Colonic mucosa (tissue), 4 donors: Measurements from ENCODE around the gene TTPAL. TPM values are rescaled to one million over a fixed set of nuclear protein-coding genes. Genes with fewer than 3 reads are reported as not detected.
A peak's percentile ranks its signal among the peaks of the same experiment; 100 is the strongest.

Source experiments
- DNase-seq: peaks from one replicate; pipeline ENCODE4 v3.0.0-alpha.2; 2020
- H3K27ac ChIP-seq: fragments of 200-600 bp; one replicate; pipeline ENCODE4 v1.8.0; 2021
- H3K27me3 ChIP-seq: fragments of 200-600 bp; one replicate; pipeline ENCODE4 v1.8.0; 2021
- H3K36me3 ChIP-seq: fragments of 200-600 bp; one replicate; pipeline ENCODE4 v1.8.0; 2021
- H3K4me1 ChIP-seq: fragments of 200-600 bp; one replicate; pipeline ENCODE4 v1.8.0; 2021; ENCODE audit warnings: mild to moderate bottlenecking
- H3K4me3 ChIP-seq: fragments of 200-600 bp; one replicate; pipeline ENCODE4 v1.8.0; 2021
- H3K9ac ChIP-seq, 2 donors: one replicate each; pipeline ENCODE4 v1.7.0; 2013; ENCODE audit warnings: control low read depth in 2 of 2, low read depth in 2 of 2, low read length in 2 of 2
- H3K9me3 ChIP-seq: fragments of 200-600 bp; one replicate; pipeline ENCODE4 v1.8.0; 2021
- intact Hi-C: fragments of 100-400 bp; cut with DNase I; formaldehyde crosslinking; loops from one replicate; pipeline ENCODE4 v1.14.1; 2022
- total RNA-seq, 2 donors: library from RNA; stranded (reverse); fragmentation: NEBNext Ultra II Directional in 1 of 2; extraction: Animal tissue kit (Norgen Biotek cat#: 25700) in 1 of 2; gene quantifications; one replicate each; pipeline ENCODE4 v1.2.1, GENCODE V29; 2021
- TF ChIP-seq, protein P1 (sequence below): fragments of 200-600 bp; IDR thresholded peaks from one replicate; pipeline ENCODE4 v1.8.0; 2022; ENCODE audit warnings: antibody characterized with exemption, mild to moderate bottlenecking
- donor health status: healthy.
- donor health status: DM: no; HTN: no; CAD: no.
- donor health status: DM: no; HTN: no; CAD: no.

Gene TTPAL
- total RNA-seq, 2 donors from 2014 or later, result 8.4 to 11.6 TPM

DNA sequence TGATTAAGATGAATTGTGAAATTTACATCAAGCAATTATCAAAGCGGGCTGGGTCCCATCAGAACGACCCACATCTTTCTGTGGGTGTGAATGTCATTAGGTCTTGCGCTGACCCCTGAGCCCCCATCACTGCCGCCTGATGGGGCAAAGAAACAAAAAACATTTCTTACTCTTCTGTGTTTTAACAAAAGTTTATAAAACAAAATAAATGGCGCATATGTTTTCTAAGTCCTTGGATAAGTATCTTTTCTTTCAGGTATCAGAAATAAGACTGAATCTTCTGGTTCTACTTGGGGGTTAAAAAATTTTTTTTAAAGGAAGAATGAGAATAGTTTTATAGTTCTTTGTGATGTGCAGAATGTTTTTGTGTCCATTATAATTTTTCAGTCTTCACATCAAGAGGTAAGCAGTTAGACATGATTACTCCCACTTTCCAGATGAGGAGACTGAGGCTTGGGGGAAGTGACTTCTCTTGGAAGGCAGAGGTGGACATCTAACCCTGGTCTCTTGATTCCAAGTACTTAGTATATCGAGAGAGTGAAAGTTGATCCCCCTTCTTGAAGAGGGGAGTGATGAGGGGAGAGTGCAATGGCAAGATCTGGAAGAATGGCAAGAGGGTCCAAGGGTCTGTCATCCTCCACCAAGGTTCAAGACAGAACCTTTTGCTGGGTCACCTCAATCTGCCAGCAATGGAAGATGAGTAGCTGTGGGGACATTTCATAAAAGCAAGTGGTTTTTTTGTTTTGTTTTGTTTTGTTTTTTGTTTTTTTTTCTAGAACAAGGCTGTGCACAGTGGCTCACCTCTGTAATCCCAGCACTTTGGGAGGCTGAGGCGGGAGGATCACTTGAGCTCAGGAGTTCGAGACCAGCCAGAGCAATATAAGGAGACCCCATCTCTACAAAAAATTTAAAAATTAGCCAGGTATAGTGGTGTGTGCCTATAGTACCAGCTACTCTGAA, 42.8 kb upstream of the TTPAL start:
- DNase-seq, result no peak
- Histone ChIP-seq H3K9me3 (no peaks in the 10 kb centered on the region), H3K27me3 (no peaks in the 10 kb centered on the region), H3K36me3 (no peaks in the 10 kb centered on the region), H3K9ac (peak overlapping the region in 1 of 2 donors; percentile 73), H3K27ac (peak overlapping the region; percentile 91), H3K4me1 (no peaks in the 10 kb centered on the region), H3K4me3 (no peak overlapping the region)
- intact Hi-C loops, result no loop called here
- TF ChIP-seq, protein P1, sequence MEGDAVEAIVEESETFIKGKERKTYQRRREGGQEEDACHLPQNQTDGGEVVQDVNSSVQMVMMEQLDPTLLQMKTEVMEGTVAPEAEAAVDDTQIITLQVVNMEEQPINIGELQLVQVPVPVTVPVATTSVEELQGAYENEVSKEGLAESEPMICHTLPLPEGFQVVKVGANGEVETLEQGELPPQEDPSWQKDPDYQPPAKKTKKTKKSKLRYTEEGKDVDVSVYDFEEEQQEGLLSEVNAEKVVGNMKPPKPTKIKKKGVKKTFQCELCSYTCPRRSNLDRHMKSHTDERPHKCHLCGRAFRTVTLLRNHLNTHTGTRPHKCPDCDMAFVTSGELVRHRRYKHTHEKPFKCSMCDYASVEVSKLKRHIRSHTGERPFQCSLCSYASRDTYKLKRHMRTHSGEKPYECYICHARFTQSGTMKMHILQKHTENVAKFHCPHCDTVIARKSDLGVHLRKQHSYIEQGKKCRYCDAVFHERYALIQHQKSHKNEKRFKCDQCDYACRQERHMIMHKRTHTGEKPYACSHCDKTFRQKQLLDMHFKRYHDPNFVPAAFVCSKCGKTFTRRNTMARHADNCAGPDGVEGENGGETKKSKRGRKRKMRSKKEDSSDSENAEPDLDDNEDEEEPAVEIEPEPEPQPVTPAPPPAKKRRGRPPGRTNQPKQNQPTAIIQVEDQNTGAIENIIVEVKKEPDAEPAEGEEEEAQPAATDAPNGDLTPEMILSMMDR, result no peak

DNA sequence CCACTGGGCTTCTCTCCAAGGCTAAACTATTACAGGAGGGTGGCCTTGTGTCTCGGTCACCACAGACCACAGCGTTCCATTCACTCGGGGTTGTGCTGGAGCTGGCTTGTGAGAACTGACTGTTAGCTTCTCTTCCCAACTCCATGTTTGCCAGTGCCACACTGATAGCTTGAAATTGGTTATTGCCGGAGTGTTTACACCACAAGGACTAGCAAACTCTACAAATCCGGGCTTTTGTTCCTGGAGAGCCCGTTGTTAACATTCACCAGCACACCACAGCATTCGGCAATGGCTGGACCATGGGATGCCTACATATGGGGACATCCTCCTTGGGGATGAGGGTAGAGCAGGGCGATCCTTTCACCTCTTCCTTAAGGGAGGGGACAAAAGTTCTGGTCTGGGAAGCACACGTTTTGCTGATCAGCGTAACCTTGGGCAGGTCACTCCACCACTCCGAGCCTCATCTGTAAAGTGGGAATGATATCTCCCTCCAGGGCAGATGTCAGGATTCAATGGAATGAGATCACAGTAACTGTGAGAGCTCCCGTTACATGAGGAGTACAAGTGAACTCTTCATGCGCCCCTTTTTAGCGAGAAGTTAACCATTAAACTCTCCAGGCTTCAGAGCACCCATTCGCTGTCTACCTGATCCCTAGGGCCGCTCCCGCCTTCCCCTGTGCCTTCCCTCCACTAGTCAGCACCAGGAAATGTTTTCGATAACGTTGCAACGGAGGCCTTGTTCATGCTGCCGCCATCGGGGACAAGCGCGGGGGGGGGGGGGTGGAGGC, 41.7 kb upstream of the TTPAL start:
- peak; percentile 88 for DNase-seq
- Histone ChIP-seq H3K4me1 (no peaks in the 10 kb centered on the region), H3K36me3 (no peaks in the 10 kb centered on the region), H3K9me3 (no peaks in the 10 kb centered on the region), H3K9ac (peak overlapping the region in 1 of 2 donors; percentile 73), H3K27me3 (no peaks in the 10 kb centered on the region), H3K27ac (peak overlapping the region; percentile 91), H3K4me3 (no peak overlapping the region)
- intact Hi-C loops, result no loop called here
- TF ChIP-seq, protein P1, result no peak

DNA sequence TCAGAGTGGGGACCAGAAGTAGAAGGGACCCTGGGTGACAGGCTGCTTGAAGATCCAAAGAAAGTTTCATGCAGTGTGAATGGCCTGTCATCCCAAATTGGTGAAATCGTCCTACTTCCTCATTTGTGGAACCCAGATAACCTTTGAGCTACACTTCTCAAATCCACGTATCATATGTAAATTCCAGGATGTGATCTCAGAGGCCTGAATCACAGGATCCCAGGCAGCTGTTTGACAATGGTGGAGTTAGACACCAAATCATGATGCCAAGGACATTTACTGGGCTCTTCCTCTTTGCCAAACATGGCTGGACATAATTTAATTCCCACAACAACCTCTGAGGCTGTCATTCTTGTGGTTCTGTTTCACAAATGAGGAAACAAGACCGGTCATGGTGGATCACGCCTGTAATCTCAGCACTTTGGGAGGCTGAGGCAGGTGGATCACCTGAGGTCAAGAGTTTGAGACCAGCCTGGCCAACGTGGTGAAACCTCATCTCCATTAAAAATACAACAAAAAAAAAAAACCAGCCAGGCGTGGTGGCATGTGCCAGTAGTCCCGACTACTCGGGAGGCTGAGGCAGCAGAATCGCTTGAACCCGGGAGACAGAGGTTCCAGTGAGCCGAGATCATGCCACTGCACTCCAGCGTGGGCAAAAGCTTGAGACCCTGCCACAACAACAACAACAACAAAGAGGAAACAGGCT, 39.9 kb upstream of the TTPAL start:
- DNase-seq, result peak; percentile 67
- Histone ChIP-seq H3K27me3 (no peaks in the 10 kb centered on the region), H3K9me3 (no peaks in the 10 kb centered on the region), H3K27ac (peak overlapping the region; percentile 91), H3K36me3 (no peaks in the 10 kb centered on the region), H3K4me1 (no peaks in the 10 kb centered on the region), H3K9ac (peak overlapping the region in 1 of 2 donors; percentile 77), H3K4me3 (no peak overlapping the region)
- intact Hi-C loops, result no loop called here
- TF ChIP-seq, protein P1, result no peak

DNA sequence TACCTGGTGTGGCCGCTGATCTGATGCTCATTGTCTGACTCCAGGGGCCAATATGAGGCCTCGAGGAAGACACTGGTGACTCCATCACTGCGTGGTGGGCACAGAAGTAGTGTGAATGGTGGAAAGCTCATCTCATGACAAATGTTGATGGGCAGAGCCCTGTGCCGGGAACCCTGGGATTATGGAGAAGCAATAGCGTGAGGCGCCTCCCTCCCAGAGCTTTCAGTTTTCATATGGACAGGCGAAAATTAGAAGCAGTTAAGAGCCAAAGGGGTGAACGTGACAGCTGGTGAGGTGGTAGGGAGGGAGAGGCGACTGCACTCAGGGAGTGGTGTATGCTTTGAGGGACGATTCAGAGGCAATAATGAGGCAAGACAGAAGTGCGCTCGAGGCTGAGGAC, 39.3 kb upstream of the TTPAL start:
- TF ChIP-seq, protein P1, result no peak
- intact Hi-C loops, result no loop called here
- Histone ChIP-seq H3K27me3 (no peaks in the 10 kb centered on the region), H3K9me3 (no peaks in the 10 kb centered on the region), H3K27ac (peak overlapping the region; percentile 91), H3K9ac (peak overlapping the region in 1 of 2 donors; percentile 77), H3K36me3 (no peaks in the 10 kb centered on the region), H3K4me3 (no peak overlapping the region), H3K4me1 (no peaks in the 10 kb centered on the region)
- DNase-seq, result no peak

DNA sequence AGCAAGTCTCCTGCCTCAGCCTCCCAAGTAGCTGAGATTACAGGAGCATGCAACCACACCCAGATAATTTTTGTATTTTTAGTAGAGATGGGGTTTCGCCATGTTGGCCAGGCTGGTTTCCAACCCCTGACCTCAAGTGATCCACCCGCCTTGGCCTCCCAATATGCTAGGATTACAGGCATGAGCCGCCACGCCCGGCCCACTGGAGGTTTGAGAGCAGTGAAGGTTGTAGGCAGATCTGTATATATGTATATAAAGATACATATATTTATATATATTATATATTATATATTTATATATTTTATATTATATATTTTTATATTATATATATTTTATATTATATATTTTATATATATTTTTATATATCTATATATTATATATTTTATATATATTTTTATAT, 38.2 kb upstream of the TTPAL start:
- TF ChIP-seq, protein P1, result no peak
- Histone ChIP-seq H3K4me1 (peaks cover 7% of the 10 kb centered on the region), H3K36me3 (no peaks in the 10 kb centered on the region), H3K4me3 (no peak overlapping the region), H3K27me3 (no peaks in the 10 kb centered on the region), H3K9ac (no peak overlapping the region), H3K9me3 (no peaks in the 10 kb centered on the region), H3K27ac (peak overlapping the region; percentile 91)
- DNase-seq, result no peak
- intact Hi-C loops, result no loop called here
